Liver (tissue), 3 donors: ENCODE measurements around the gene B4GALNT3.

Source experiments
- EGR1 ChIP-seq, 2 donors: IDR thresholded peaks; 2 replicates each; pipeline ENCODE4 v1.6.1; 2016 to 2018; ENCODE audit warnings: antibody characterized with exemption in 2 of 2, low read depth in 2 of 2
- FOXA1 ChIP-seq: IDR thresholded peaks from 2 replicates; pipeline ENCODE4 v1.6.1; 2016; ENCODE audit warnings: antibody characterized with exemption
- GABPA ChIP-seq, 2 donors: IDR thresholded peaks in 1 of 2; conservative IDR thresholded peaks in 1 of 2; 2 replicates each; pipeline ENCODE4 v1.6.1; 2016; ENCODE audit warnings: antibody characterized with exemption in 2 of 2, mild to moderate bottlenecking in 1 of 2, moderate library complexity in 1 of 2
- JUND ChIP-seq, 2 donors: IDR thresholded peaks; 2 replicates each; pipeline ENCODE4 v1.6.1; 2016; ENCODE audit warnings: antibody characterized with exemption in 2 of 2
- RAD21 ChIP-seq, 2 donors: IDR thresholded peaks; 2 replicates each; pipeline ENCODE4 v1.6.1; 2016; ENCODE audit warnings: antibody characterized with exemption in 2 of 2, mild to moderate bottlenecking in 2 of 2
- RXRA ChIP-seq, 2 donors: IDR thresholded peaks; 2 replicates each; pipeline ENCODE4 v1.6.1; 2017 to 2018; ENCODE audit warnings: antibody characterized with exemption in 2 of 2, mild to moderate bottlenecking in 1 of 2
- SP1 ChIP-seq: IDR thresholded peaks from 2 replicates; pipeline ENCODE4 v1.6.1; 2018; ENCODE audit warnings: antibody characterized with exemption, mild to moderate bottlenecking
- TAF1 ChIP-seq: conservative IDR thresholded peaks from 2 replicates; pipeline ENCODE4 v1.6.1; 2016; ENCODE audit warnings: antibody characterized with exemption, mild to moderate bottlenecking
- TF ChIP-seq, protein P1 (sequence below): fragments of 150-350 bp; IDR thresholded peaks from 2 replicates; pipeline ENCODE4 v1.5.1; 2017; ENCODE audit warnings: improper control_type of control experiment, low read depth, low read length; ENCODE audit not compliant: missing input control
- TF ChIP-seq, protein P2 (sequence below): IDR thresholded peaks from 2 replicates; pipeline ENCODE4 v1.6.1; 2016; ENCODE audit warnings: antibody characterized with exemption
- TF ChIP-seq, protein P3 (sequence below): IDR thresholded peaks from 2 replicates; pipeline ENCODE4 v1.6.1; 2016; ENCODE audit warnings: antibody characterized with exemption, mild to moderate bottlenecking
- TF ChIP-seq, protein P4 (sequence below): IDR thresholded peaks from 2 replicates; pipeline ENCODE4 v1.6.1; 2016; ENCODE audit warnings: antibody characterized with exemption
- donor health status: healthy.
- donor health status: healthy.

DNA sequence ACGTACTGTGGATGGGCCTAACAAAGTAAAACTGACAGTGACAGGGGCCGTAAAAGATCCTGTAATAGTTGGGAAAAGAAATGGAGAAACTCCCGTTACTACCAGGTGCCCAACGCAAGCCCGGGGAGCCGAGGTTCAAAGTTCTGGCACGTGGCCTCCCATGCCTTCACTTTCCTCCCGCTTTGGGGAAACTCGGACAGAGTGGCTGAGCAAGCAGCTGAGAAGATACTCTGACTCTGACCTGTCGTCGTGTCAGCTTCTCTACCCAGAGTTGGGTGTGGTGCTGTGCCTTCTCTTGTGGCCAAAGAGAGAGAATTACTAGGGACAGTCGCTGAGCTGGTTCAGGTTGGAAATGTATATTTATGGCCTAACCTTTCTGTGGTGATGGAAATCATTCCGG lies 1.7 kb downstream of the B4GALNT3 start:
- no peak for TF ChIP-seq FOXA1
- no peak for TF ChIP-seq RAD21 (IDR thresholded peaks at IDR 0.05)
- TF ChIP-seq, protein P1, sequence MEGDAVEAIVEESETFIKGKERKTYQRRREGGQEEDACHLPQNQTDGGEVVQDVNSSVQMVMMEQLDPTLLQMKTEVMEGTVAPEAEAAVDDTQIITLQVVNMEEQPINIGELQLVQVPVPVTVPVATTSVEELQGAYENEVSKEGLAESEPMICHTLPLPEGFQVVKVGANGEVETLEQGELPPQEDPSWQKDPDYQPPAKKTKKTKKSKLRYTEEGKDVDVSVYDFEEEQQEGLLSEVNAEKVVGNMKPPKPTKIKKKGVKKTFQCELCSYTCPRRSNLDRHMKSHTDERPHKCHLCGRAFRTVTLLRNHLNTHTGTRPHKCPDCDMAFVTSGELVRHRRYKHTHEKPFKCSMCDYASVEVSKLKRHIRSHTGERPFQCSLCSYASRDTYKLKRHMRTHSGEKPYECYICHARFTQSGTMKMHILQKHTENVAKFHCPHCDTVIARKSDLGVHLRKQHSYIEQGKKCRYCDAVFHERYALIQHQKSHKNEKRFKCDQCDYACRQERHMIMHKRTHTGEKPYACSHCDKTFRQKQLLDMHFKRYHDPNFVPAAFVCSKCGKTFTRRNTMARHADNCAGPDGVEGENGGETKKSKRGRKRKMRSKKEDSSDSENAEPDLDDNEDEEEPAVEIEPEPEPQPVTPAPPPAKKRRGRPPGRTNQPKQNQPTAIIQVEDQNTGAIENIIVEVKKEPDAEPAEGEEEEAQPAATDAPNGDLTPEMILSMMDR, result no peak
- TF ChIP-seq, protein P2, sequence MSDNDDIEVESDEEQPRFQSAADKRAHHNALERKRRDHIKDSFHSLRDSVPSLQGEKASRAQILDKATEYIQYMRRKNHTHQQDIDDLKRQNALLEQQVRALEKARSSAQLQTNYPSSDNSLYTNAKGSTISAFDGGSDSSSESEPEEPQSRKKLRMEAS, result no peak
- no peak for TF ChIP-seq TAF1
- no peak for TF ChIP-seq GABPA (IDR thresholded peaks at IDR 0.05 in 1 of 2, conservative IDR thresholded peaks at IDR 0.05 in 1 of 2)
- TF ChIP-seq, protein P3, sequence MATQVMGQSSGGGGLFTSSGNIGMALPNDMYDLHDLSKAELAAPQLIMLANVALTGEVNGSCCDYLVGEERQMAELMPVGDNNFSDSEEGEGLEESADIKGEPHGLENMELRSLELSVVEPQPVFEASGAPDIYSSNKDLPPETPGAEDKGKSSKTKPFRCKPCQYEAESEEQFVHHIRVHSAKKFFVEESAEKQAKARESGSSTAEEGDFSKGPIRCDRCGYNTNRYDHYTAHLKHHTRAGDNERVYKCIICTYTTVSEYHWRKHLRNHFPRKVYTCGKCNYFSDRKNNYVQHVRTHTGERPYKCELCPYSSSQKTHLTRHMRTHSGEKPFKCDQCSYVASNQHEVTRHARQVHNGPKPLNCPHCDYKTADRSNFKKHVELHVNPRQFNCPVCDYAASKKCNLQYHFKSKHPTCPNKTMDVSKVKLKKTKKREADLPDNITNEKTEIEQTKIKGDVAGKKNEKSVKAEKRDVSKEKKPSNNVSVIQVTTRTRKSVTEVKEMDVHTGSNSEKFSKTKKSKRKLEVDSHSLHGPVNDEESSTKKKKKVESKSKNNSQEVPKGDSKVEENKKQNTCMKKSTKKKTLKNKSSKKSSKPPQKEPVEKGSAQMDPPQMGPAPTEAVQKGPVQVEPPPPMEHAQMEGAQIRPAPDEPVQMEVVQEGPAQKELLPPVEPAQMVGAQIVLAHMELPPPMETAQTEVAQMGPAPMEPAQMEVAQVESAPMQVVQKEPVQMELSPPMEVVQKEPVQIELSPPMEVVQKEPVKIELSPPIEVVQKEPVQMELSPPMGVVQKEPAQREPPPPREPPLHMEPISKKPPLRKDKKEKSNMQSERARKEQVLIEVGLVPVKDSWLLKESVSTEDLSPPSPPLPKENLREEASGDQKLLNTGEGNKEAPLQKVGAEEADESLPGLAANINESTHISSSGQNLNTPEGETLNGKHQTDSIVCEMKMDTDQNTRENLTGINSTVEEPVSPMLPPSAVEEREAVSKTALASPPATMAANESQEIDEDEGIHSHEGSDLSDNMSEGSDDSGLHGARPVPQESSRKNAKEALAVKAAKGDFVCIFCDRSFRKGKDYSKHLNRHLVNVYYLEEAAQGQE, result no peak
- TF ChIP-seq JUND (IDR thresholded peaks at IDR 0.05), result no peak
- TF ChIP-seq, protein P4, sequence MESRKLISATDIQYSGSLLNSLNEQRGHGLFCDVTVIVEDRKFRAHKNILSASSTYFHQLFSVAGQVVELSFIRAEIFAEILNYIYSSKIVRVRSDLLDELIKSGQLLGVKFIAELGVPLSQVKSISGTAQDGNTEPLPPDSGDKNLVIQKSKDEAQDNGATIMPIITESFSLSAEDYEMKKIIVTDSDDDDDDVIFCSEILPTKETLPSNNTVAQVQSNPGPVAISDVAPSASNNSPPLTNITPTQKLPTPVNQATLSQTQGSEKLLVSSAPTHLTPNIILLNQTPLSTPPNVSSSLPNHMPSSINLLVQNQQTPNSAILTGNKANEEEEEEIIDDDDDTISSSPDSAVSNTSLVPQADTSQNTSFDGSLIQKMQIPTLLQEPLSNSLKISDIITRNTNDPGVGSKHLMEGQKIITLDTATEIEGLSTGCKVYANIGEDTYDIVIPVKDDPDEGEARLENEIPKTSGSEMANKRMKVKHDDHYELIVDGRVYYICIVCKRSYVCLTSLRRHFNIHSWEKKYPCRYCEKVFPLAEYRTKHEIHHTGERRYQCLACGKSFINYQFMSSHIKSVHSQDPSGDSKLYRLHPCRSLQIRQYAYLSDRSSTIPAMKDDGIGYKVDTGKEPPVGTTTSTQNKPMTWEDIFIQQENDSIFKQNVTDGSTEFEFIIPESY, result no peak
- TF ChIP-seq EGR1 (IDR thresholded peaks at IDR 0.05; ENCODE audit: low read depth in 2 of 2), result no peak
- TF ChIP-seq RXRA (IDR thresholded peaks at IDR 0.05), result no peak
- TF ChIP-seq SP1, result no peak
